IPS DF 4.7 (cell line): ENCODE results near the gene MDK.

Source experiments
- DNase-seq: peaks from one replicate; pipeline ENCODE4 v3.0.0-alpha.2; 2013; ENCODE audit warnings: low spot score; ENCODE audit errors: extremely low read depth

Gene MDK

DNA sequence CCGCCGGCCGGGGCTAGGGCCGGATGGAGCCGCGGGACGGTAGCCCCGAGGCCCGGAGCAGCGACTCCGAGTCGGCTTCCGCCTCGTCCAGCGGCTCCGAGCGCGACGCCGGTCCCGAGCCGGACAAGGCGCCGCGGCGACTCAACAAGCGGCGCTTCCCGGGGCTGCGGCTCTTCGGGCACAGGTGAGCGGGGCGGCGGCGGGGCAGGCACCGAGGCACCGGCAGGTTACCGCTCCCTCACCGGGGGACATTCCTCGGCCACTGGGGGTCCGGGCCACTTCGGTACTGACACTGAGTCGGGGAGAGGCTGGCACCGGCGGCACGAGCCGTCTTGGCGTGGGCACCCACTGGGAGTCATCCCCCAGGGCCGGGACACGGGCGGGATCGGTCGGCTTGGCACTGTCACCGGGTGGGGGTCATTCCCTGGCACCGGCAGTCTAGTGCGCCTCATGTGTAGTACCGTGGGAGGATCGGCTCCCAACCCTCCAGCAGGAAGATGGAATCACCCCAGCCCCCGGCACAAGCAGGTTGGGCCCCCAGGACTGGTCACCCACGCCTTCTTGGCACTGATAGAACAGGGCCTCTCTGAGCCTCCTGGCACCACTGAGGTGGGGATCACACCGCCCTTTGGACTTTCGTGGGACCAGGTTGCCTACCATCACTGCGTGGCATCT lies 33.7 kb upstream of the MDK start:
- no peak for DNase-seq

DNA sequence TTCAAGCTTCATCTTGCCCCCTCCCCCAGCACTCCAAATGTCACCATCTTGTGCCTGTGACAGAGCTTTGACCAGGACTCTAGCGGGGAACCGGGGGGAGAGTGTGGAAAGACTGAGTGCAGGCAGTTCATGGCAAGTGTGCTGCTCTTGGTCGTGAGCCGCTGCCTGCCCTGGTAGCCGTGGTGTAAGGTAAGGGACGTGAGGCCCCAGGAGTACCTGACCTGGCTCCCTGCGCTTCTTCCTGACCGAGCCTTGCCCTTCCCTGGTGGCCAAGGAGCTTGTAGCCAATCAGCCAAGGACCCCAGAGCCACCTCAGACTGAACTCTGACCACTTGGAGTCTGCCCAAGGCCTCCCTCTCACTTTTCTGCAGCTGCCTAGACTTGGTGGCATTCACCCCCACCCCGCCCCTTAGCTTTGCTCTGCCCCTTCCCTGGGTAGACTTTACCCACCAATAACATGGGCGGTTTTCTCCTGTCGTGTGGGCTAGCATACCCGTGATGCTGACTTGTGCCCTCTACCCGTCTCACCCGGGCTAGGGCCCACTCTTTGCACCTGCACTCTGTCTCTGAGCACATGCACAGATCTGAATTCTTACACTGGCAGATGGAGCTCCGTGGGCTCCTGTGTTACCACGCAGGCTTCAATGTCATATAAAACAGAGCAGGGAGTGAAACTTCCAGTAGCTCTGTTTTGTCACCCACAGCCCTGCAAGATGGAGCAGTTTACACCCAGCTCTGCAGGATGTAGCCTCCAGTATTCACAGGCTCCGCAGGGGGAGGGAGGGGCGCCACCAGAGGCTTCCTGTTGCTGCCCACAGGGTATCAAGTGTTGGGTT lies 32.7 kb upstream of the MDK start:
- no peak for DNase-seq

DNA sequence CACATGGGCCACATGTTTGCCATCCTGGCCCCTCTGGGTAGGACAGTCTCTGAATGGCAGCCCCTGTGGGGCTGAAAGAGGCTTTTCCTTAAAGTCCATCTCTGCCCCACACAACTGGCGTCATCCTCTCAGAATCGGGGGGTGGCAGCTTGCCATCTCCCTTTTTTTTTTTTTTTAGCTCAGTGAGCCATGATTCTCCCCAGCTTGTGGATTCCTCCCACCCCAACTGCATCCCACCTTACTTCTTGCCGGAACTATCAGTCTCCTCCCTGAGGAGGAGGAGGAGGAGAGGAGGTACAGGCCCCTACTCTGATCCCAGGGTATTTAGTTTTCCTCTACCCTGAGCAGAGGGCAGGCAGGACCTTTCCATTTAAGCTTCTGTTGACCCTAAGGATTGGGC lies 30.8 kb upstream of the MDK start:
- DNase-seq, result no peak

DNA sequence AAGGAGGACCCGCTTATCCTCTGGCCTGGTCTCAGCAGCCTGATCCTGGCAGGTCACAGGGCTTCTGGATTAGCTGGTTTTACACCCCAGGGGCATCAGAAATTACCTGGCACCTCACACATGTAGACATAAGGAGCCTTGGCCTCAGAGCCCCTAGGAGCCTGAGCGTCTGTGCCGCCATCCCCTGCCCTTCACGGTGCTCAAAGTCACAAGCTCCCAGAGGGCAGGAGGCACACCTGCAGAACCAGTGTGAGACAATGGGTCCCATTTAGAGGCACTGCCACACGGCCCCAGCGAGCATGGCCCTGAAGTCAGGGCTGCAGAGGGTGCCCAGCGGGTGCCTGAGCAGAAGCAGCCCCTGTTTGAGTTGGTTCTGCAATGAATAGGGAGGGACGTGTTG lies 30.3 kb upstream of the MDK start:
- DNase-seq, result no peak

DNA sequence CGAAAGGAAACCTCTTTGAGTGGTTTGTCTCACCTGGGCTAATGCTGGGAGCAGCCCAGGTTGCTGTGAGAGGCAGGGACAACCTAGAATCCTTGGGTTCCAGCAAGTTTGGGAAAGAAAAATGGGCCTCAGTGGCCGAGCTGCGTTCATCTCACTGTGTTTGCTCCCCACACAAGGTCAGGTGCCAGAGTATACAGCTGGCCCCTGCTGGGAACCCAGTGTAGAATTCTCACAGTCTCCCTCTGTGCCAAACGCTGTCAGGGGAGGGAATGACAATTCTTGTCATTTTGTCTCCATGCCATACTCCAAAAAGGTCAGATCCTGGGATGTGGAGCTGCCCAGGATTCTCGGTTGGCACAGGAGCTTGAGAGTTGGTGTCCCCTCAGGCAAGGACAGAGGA lies 29.9 kb upstream of the MDK start:
- no peak for DNase-seq

DNA sequence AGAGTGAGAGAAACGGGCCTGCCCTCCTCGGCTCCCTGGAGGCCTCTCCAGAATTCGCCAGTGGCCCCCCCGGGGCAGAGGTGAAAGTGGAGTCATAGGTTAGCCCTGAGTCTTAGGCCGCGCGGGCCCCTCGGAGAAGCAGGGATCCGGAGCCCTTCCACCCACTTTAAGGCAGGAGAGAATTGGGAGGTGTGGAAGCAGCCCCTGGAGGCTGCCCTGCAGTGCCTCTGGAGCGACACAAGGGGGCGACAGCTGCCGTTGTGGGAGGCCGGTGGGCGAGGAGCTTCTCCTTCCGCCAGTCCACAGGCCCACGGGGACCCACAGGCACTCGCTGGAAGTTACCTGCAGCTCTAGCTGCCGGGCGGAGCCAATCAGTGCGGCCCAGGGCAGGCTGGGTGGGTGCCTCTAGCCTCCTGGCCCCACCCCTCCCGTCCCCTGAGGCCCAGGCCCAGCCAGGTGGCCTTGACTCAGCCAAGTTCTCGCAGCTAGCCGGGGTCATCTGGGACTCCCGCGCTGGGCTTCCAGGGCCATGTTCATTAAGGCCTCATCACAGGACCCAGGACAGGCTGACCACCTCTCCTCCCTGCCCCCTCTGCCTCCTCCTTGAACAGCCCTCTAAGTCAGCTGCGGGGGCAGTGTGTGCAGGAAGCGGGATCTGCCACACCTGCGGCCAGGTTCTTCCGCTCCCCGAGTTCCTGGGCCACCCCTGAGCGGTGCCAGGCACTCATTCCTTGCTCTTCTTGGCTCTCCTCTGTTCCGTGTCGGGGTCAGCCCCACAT lies 29.2 kb upstream of the MDK start:
- DNase-seq, result no peak

DNA sequence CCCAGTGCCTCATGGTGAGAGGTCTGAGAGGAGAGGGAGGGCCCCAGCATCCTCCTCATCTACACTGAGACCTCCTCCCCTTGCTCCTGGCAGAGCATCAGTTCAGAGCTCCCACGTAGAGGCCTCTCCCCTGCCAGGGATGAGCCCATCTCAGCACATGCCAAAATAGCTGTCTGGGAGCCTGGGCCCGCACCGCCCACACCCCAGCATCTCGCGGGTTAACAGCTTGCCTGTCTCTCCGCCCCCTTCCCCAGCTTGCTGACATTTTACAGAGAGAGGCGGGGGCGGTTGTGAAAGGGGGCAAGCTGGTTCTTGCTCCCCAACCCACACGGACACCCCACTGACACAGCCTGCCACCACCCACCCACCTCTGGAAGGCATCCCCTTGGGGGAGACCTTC lies 27.8 kb upstream of the MDK start:
- no peak for DNase-seq

DNA sequence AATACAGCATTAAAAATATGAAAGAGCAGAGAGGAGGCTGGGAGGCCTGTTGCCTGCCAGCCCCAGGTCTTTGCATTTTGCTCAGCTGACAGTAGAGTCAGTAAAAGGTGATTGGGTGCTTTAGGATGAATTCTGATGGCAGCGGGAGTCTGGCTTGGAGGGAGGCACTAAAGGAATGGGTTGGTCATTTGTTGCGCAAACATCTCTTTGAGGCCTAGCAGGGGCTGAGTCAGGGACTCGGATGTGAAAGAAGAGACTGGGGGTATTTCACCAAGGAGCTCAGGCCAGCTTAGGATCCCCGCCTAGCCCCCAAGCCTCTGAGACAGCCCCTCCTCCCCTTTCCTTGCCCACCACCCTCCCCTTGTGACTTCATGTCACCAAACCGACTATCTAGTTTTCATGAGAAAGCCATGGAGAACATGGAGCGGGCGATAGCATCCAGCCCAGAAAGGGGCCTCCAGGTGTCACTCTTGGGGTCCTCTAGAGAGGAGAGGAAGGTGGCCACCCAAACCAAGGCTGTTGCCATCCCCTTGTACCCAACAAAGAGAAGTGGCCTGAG lies 24.5 kb upstream of the MDK start:
- no peak for DNase-seq

DNA sequence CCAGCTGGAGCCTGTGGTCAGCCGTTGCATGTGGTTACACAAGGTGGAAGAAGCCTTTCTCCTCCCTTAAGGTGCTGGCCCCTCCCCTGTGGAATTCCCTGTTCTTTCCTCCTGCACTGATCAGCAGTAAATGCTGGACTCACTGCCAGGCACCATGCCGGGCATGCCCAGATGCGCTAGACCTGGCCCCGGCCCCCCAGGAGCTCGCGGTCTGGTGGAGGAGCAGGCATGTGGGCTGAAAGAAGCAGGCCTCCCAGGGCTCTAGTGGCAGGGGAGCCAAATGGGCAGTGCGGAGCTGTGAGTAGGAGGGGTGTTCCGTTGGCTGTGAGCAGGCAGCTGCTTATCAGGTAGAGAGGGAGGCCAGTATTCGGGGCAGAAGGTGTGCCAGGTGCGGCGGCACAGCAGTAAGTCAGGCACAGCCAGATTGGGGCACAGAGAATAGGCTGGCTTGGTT lies 24.0 kb upstream of the MDK start:
- no peak for DNase-seq

DNA sequence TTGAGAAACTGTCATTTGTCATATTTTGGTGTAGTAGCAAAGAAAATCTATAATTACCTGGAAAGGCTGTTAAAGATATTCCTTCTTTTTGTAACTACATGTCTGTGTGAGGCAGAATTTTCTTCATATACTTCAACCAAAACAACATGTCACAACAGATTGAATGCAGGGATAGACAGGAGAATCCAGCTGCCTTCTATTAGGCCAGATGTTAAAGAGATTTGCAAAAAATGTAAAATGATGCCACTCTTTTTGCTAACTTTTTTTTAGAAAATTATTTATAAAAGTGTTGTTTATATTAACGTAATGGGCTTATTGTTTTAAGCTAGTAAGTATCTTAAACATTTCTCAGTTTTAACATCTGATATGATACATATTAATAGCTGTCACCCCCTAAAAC lies 21.5 kb upstream of the MDK start:
- DNase-seq, result no peak

DNA sequence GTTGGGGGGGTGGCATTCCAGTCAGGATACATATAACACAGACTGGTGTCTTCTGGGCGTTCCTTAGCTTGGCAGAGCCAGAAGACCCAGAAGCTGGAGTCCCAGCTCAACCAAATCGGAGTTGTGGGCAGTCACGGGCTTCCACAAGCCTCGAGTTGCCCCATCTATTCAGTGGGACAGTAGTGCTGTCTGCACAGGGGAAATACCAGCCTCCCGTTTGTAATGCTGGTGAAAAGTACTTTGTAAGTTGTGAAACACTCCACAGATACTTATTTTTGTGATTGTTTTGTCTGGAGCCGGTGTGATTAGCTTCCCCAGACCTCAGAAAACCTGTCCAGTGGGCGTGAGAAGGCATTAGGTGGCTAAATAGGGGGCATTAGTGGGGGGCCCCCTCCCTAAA lies 20.6 kb upstream of the MDK start:
- no peak for DNase-seq

DNA sequence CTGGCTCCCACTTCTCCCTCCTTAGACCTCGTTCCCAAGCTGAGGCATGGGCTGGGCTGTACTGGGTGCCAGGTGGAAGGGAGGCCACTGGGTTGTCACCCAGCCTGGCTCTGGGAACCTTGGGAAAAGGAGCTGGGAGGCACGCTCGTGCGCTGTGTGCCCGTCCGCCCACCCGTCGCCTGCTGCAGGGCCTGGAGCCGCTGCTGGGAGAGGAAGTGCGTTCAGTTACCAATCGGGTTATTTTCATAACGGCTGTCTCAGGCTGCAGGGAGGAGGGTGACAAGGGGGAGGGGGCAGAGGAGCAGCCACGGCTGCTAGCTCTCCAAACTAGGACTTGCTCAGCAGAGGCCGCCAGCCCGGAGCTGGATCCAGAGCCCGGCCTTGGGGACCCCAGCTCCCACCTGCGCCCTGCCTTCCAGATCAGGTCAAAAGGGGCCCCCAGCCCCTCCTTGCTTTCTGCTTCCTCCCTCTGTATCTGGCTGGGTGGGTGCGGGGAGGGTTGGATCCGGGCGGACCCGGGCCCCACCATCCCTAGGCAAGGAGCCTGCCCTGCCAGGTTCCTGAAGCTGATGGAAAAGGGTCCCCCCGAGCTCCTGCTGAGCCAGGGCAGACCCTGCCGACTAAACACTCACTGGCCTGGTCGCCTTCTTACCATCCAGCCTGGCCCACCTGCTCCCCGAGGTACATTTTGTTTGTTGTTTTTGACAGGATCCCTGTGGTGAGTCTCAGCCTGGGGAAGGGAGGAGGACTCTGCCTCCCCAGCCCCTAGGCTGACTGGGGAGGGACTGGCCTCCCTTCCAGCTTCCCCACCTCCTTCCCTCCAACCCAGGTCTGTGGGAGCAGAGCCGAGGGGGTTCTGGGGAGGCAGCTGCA lies 19.9 kb upstream of the MDK start:
- DNase-seq, result no peak

DNA sequence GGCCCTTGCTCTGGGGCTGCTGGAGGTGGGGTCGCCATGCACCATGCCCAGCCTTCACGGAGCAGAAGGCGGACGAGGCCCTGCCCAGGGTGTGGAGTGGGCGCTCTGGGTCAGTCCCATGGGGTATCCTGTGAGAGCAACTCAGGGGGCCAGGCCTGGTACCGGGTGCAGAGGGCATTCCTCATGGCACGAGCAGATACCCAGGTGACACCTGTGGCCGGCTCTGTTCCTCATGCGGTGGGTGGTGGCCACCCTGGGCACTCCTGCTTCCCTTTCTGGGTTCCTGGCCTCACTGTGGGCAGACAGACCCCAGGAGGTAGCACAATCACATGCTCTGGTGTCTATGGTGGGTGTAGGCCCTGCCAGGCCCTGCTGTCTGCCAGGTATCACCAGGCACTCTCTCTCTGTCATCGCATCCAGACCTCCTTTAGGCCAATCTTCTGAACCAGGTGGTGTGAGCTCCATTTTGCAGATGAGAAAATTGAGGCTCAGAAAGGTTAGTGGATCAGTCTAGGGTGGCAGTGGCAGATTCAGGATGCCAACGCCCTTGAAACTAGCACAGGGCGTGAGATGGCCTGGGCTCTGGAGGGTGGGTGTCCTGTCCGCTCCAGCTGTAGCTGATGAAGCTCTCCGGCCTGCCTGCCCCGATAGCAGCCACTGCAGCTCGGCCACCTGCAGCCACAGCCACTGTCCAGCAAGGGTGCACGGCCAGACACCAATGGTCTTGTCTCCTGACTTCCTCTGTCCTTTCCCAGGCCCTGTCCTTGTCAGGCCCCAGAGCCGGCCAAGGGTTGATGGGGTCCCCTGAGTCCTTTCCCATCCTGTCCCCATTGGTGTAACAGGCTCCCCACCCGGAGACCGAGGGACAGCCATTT lies 19.1 kb upstream of the MDK start:
- DNase-seq, result no peak

DNA sequence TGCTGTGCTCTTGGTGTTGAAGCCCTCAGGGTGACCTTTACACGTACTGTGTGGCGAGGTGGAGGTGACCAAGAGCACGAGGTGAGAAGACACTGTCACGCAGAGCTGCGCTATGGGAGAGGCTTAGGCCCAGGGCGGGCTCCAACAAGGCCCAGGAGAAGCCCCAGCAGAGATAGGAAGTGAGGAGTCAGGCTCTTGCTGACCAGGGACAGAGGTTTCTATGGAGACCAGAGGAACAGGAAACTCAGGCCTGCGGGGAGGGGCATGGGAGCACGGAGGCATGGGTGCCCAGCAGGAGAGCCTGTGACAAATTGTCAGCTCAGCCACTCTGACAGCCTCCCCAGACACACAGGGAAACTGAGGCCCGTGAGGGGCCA lies 18.4 kb upstream of the MDK start:
- DNase-seq, result no peak

DNA sequence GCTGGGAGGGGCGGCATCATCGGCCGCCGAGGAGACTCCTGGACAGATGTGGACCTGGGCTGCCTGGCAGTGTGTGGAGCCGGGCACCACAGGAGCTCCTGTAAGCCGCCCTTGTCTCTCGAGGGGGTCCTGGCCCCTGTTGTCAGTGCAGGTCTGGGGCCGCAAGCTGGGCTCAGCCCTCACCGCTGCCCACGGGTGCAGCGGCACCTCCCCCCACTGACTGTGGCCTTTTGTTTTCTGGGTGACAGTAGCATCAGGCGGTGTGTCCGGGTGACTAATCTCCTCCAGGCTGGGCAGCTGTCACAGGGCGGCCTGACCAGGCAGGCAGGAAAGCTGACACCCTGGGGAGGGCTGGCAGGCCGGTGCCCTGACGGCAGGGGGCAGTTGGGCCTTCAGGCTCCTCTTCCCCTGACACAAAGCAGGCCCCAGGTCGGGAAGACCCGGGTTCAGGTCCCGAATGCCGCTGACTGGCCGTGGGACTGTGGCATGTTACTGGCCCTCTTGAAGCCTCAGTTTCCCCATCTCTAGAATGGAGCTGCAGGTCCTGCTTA lies 17.9 kb upstream of the MDK start:
- DNase-seq, result no peak

DNA sequence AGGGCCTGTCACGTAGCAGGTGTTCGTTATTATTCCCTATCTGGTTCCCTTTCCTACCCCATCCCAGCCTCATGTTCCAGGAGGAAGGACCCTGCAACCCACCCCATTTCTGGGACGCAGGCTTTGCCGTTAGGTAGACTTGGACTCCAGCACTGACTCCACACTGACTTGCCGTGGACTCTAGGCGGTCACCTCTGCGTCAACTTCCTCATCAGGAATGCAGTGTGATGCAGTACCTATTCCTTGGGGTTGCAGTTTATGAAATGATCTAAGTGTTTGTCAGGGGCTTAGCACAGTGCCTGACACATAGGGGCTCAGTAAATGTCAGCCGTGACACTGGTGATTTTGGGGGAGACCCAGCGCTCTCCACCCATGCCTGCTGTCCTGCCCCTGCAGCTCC lies 17.4 kb upstream of the MDK start:
- no peak for DNase-seq

DNA sequence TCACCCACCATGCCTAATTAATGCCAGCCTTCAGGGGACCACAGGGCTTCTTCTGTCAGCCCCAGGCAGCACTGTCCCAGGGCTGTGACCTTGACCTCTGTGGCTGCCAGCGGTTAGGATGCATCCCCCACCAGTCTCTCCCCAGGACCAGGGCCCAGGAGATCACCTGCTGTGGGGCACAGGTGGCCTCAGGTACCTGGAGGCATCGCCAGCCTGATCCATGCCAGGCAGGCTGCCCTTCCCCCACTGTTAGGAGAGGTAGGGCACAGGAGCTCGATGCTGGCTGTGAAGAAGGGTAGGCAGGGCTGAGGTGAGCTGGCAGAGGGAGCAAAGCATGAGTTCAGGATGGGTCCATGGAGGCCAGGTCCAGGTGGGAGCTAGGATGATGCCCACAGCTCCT lies 16.7 kb upstream of the MDK start:
- no peak for DNase-seq

DNA sequence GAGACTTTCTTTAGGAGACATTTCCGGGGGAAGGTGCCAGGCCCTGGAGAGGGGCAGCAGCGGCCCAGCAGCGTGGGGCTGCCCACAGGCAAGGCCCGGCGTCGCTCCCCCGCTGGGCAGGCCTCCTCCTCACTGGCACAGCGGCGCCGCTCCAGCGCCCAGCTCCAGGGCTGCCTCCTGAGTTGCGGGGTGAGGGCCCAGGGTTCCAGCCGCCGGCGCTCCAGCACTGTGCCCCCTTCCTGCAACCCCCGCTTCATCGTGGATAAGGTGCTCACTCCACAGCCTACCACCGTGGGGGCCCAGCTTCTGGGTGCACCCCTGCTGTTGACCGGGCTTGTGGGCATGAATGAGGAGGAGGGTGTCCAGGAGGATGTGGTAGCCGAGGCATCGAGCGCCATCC lies 15.2 kb upstream of the MDK start:
- no peak for DNase-seq

DNA sequence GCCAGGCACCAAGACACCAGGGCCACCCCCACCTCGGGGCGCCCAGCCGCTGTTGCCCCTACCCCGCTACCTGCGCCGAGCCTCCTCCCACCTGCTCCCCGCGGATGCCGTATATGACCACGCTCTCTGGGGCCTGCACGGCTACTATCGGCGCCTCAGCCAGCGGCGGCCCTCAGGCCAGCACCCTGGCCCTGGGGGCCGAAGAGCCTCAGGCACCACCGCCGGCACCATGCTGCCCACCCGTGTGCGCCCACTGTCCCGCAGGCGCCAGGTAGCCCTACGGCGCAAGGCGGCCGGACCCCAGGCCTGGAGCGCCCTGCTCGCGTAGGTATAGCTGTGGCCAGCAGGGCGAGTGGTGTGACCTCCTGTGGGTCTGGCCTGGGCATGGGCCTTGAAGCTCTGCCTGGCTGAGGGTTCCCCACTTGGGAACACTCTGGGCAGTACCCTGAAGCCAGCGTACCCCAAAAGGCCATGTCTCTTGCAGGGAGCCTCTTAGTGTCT lies 14.8 kb upstream of the MDK start:
- DNase-seq, result no peak
